GM15510 (cell line): ENCODE results near the gene MAP1LC3C.

Experiments
- POLR2A ChIP-seq: IDR thresholded peaks from 3 replicates; pipeline ENCODE4 v1.6.1; 2011; ENCODE audit warnings: borderline replicate concordance; ENCODE audit not compliant: insufficient read length; ENCODE audit errors: extremely low read depth

Gene MAP1LC3C

GRCh38 chr1:241964550-241965282, 34.2 kb downstream of the MAP1LC3C start:
- TF ChIP-seq POLR2A: no peak

- no peak for TF ChIP-seq POLR2A
Observed at GRCh38 chr1:241963722-241964121, 35.2 kb downstream of the MAP1LC3C start.

- TF ChIP-seq POLR2A: no peak
Observed at GRCh38 chr1:241962153-241962552, 36.7 kb downstream of the MAP1LC3C start.

GRCh38 chr1:241957692-241958494, 41.0 kb downstream of the MAP1LC3C start, which contains the start of gene BECN2:
Gene BECN2 (plus strand): TSS chr1:241957767. CDS start chr1:241957767, 0 bp downstream.
- no peak for TF ChIP-seq POLR2A

- TF ChIP-seq POLR2A: no peak
Observed at GRCh38 chr1:241950390-241950789, 48.5 kb downstream of the MAP1LC3C start.

GRCh38 chr1:241947354-241947753, 51.5 kb downstream of the MAP1LC3C start:
- TF ChIP-seq POLR2A: no peak
